ENCODE results near the gene TMEM181.

Gene TMEM181

GRCh38 chr6:158680481-158680880 is 120.6 kb downstream of the TMEM181 start:
- Histone ChIP-seq H3K9me3 (ENCODE audit: insufficient read depth, low read length) (no peaks in the 10 kb centered on the region), H3K4me3 (ENCODE audit: insufficient read length, low read depth) (no peak overlapping the region), H3K4me1 (ENCODE audit: insufficient read depth, insufficient read length) (no peaks in the 10 kb centered on the region), H3K9ac (ENCODE audit: insufficient read length, low read depth) (no peak overlapping the region), H3K27me3 (ENCODE audit: insufficient read depth, insufficient read length) (no peaks in the 10 kb centered on the region), H3K36me3 (ENCODE audit: insufficient read depth, insufficient read length, low read length) (no peaks in the 10 kb centered on the region)
- TF ChIP-seq YY1 (IDR thresholded peaks at IDR 0.05; ENCODE audit: insufficient read depth, insufficient read length), result no peak
- TF ChIP-seq ZNF274 (IDR thresholded peaks at IDR 0.05; ENCODE audit: low read depth, low read length), result no peak
- no peak for TF ChIP-seq SUZ12 (IDR thresholded peaks at IDR 0.05; ENCODE audit: extremely low read depth, insufficient read depth, insufficient read length)
- DNase-seq (ENCODE audit: low read depth, low spot score), result no peak

GRCh38 chr6:158684311-158684710 is 124.4 kb downstream of the TMEM181 start:
- no peak overlapping the region for H3K9ac ChIP-seq (ENCODE audit: insufficient read length, low read depth)
- TF ChIP-seq YY1 (IDR thresholded peaks at IDR 0.05; ENCODE audit: insufficient read depth, insufficient read length), result no peak
- TF ChIP-seq SUZ12 (IDR thresholded peaks at IDR 0.05; ENCODE audit: extremely low read depth, insufficient read depth, insufficient read length), result no peak
- no peak for TF ChIP-seq ZNF274 (IDR thresholded peaks at IDR 0.05; ENCODE audit: low read depth, low read length)
- H3K4me3 ChIP-seq (ENCODE audit: insufficient read length, low read depth), result no peak overlapping the region
- H3K36me3 ChIP-seq (ENCODE audit: insufficient read depth, insufficient read length, low read length), result no peaks in the 10 kb centered on the region
- H3K4me1 ChIP-seq (ENCODE audit: insufficient read depth, insufficient read length), result no peaks in the 10 kb centered on the region
- no peaks in the 10 kb centered on the region for H3K27me3 ChIP-seq (ENCODE audit: insufficient read depth, insufficient read length)
- DNase-seq (ENCODE audit: low read depth, low spot score), result no peak
- H3K9me3 ChIP-seq (ENCODE audit: insufficient read depth, low read length), result no peaks in the 10 kb centered on the region

DNA sequence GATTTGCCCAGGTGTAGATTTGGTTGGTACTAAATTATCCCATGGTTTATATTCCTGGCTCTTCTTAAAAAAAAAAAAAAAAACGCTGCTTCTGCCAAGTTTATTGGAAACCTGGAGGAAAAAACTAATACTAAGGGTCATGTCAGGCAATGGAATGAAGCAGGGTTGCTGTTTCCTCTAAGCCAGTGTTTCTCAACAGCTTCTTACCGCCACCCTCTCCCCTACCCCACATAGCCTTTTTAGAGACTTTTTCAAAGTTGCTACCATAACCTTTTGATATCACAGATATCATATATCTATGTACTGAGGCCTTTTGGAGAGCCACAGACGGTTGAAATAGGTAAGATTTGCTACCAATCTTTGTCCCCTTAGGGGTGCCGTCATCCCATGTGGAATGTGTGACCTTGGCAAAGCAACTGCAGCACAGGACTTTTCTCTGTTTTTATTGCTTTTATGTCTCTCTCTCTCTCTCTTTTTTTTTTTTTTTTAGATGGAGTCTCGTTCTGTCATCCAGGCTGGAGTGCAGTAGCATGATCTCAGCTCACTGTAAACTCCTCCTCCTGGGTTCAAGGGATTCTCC is 124.9 kb downstream of the TMEM181 start:
- H3K4me1 ChIP-seq (ENCODE audit: insufficient read depth, insufficient read length), result no peaks in the 10 kb centered on the region
- H3K36me3 ChIP-seq (ENCODE audit: insufficient read depth, insufficient read length, low read length), result no peaks in the 10 kb centered on the region
- H3K9ac ChIP-seq (ENCODE audit: insufficient read length, low read depth), result no peak overlapping the region
- H3K9me3 ChIP-seq (ENCODE audit: insufficient read depth, low read length), result no peaks in the 10 kb centered on the region
- no peak overlapping the region for H3K4me3 ChIP-seq (ENCODE audit: insufficient read length, low read depth)
- DNase-seq (ENCODE audit: low read depth, low spot score), result no peak
- no peak for TF ChIP-seq SUZ12 (IDR thresholded peaks at IDR 0.05; ENCODE audit: extremely low read depth, insufficient read depth, insufficient read length)
- no peak for TF ChIP-seq YY1 (IDR thresholded peaks at IDR 0.05; ENCODE audit: insufficient read depth, insufficient read length)
- no peak for TF ChIP-seq ZNF274 (IDR thresholded peaks at IDR 0.05; ENCODE audit: low read depth, low read length)
- H3K27me3 ChIP-seq (ENCODE audit: insufficient read depth, insufficient read length), result no peaks in the 10 kb centered on the region

All from NT2/D1 (cell line).